HL-60/S4 (cell line): ENCODE measurements around the gene RUNX2.
"Not testable (repeated sequence)": the region's sequence is repeated elsewhere in the genome, so short reads cannot be mapped to it uniquely, and the experiment has no call there.

Experiments
- in situ Hi-C: fragments of 300-500 bp; cut with MboI; formaldehyde crosslinking; loops from 2 replicates; pipeline ENCODE4 v1.14.3; 2022; ENCODE audit warnings: low sequenced_read_pairs

Gene RUNX2

DNA sequence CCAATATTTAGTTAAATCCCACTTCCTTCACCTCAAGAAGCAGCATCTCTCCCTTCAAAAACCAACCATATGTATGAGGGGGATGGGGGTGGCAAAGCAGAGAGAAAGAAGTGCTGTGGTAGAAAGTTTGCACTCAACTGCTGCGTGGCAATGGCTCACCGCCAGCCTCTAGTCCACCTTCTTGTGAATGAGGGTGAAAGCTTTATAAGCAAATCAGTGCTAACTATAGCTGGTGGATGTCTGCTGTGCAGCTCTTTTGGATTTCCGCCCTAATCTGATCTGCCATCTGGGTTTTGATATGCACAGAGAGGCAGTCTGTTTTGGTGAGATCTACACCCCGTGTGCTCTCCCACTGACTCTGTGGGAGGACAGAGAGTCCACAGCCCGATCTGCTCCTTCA lies 330.8 kb downstream of the RUNX2 start:
- in situ Hi-C loops: no loop called here

DNA sequence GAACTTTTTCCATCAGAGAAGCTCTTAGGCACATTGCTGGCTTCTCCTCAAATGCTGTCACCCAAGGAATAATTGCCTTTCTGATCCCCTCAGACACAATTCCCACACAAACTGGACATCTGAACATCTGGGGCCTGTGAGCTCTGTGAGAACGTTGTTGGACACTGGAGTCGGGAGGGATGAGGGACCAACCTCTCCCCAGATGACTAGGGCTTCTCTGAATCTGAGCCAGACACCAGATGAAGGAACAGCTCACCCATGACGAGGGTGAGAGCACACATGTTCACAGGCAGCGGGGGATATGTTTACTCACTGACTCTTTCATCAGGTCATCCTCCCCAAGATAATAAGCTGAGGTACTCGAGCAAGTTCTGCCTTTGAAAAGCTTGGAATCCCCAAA lies 333.5 kb downstream of the RUNX2 start:
- in situ Hi-C loops: no loop called here

DNA sequence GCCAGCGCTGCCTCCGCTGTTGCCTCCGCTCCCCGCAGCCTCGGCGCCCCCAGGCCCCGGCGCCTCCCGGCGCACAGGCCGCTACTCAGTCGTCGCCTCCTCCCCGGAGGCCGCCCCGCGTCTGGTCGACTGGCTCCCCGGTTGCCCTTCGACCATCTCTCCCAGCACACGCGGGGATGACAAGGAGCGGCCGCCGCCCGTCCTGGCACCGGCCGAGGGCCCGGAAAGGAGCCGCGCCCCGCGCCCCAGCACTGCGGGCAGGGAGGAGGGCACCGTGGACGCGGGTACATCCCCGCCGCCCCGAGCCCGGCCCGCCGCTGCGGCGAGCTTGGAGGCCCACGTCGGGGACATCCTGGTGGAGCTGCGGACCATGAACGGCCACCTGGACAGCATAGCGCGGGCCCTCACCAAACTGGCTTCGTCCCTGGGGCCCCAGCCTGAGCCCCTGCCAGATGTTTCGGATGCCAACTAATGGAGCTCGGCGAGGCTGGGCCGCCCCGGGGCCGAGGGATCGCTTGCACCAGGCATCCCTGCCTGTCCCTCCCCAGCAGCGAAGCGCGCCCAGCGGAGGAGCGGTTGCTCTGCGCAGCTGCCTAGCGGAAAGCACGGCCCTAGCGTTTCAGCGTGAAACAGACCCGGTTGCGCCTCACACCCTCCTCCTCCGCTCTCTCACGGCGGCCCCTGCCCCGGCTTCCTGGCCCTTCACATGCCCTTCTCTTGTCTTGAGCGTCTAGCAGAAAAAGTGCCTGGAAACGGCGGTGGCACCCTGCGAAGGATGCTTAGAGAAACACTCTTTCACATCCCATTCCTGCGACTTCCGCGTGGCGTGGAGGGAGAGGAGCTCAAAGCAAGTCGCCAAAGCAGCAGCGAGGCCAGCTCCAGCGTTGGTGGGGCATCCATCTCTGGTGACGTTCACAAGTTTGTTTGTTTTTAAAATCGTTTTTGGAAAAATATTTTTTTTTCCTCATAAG lies 335.4 kb downstream of the RUNX2 start:
- in situ Hi-C loops: no loop called here

DNA sequence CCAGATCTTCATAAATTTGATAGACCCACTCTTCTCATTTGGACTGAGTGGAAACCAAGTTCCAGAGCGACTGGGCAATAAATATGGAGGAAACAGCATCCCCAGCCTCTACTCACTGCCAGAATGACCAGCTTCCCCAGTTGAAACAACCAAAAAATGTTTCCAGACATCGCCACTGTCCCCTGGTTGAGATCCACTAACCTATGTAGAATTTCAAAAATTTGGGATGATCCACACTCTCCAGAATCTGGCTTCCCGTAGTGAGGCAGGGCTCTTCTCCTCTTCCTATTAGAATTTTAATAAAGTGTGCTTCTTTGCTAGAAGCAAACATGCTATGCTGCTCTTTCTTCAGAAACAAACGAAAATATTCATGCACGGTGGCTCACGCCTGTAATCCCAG lies 336.6 kb downstream of the RUNX2 start:
- in situ Hi-C loops: no loop called here

DNA sequence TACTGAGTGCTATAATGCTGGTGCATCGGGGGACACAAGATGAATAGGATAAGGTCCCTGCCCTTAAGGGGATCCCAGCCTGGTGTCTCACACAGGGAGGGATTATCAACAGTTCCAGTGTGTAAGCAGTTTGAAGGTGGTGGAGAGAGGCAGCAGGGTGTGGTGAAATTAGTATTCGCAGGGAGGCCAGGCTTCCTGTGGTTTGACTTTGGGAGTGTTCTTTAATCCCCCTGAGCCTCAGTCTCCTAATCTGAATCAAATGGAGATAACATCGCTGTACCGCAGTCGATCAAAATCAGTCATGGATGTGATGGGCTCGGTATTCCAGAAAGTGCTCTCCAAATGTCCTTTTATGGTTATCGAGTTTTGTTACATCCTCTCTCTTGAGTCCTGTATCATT lies 337.7 kb downstream of the RUNX2 start:
- in situ Hi-C loops: no loop called here

DNA sequence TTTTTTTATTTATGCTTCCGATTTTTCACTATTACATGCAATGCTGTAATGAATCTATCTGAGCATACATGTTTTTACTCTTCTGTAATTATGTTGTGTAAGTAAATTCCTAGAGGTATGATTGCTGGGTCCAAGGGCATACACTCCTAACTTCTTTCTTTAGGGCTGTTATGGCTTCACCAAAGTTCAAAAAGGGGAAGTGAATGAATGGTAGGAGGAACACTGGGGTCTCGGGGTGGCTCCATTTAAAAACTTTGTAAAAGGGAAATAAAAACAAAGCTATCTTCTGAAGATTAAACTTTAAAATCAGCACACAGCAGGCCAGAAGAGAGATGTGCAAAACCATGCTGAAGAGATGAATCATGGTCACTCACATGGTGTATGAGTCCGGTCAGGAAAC lies 338.7 kb downstream of the RUNX2 start:
- in situ Hi-C loops: no loop called here

DNA sequence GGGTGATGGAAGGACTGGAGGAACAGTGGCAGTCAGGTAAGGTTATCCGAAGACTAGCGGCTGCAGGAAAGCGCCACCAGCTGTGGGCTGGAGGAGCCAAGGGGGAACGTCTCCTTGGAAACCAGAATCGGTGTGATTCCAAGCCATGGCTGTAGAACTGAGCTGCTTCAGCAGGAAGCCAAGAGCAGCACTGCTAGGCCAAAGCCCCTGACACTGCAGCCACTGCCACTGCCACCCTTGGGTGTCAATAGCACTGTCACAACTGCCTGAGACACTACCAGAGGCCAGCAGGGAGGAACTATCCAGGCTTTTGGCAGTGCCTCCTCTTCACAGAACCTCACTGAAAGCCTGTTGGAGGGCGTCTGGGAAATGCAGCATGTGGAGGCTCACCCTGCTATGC lies 339.2 kb downstream of the RUNX2 start:
- in situ Hi-C loops: no loop called here

DNA sequence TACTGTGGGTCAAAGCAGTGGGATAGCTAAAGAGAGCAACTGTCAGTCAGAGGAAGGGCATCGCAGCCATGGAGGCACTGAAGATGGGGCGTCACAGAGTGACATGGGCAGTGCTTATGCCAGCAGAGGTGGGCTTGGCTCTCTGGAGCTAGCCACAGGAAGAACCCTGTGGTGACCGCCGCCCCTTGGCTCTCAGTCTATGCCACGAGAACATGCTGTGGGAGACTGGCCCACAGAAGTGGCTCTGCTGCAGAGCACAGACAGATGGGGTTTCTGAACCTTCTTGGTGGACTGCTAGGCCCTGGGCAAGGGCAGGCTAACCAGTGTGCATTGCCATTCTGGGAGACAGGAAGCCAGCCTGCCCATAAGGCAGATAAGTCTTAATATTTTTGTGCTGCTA lies 339.6 kb downstream of the RUNX2 start:
- in situ Hi-C loops: no loop called here

DNA sequence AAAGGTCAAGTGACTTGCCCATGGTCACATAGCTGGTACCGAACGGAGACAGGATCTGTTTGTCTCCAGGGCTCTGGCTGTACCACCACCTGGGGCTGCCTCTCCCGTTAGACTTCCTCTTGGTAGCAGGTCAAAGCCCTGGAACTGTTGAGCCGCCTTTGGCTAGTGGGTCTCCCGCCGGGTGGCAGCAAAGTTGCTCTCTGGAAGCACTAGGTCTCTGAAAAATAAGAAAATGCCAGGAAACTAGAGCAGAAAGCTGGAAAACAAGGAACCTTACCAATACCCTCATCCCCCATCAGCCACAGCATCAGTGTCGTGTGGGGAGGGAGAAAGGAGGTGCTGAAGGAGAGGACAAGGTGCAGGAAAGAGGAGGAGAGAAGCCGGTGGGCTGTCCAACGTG lies 340.6 kb downstream of the RUNX2 start:
- in situ Hi-C loops: no loop called here

DNA sequence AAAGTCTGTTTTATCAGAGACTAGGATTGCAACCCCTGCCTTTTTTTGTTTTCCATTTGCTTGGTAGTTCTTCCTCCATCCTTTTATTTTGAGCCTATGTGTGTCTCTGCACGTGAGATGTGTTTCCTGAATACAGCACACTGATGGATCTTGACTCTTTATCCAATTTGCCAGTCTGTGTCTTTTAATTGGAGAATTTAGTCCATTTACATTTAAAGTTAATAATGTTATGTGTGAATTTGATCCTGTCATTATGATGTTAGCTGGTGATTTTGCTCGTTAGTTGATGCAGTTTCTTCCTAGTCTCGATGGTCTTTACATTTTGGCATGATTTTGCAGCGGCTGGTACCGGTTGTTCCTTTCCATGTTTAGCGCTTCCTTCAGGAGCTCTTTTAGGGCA lies 345.0 kb downstream of the RUNX2 start:
- in situ Hi-C loops: not testable (repeated sequence)

DNA sequence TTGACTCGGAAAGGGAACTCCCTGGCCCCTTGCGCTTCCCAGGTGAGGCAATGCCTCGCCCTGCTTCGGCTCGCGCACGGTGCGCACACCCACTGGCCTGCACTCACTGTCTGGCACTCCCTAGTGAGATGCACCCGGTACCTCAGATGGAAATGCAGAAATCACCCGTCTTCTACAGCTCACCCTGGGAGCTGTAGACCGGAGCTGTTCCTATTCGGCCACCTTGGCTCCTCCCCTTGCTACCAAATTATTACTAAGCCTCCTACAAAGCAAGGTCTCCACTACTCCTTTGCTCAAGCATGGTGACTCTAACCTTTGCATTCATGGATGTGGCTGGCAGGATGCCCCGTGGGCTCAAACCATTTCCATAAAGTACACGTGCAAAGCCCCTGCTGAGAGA lies 347.0 kb downstream of the RUNX2 start:
- in situ Hi-C loops: not testable (repeated sequence)

DNA sequence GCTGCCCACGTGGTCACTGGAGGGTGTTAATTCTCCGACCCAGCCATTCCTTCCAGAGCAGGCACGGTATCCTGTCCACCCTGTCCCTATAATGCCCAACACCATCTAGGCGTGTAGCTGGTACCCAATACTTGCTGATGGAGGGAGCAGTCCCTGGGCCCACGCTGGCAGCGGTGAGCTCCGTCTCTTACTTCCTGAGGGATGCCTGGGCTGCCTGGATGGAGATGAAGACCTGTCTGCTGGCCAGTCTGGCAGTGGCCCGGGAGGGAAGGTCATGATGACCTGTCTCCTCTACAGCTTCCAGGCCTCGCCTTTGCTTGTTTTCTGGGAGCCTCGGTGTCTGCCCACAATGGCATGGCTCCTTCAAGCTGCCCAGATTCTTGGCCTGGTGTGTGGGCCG lies 347.5 kb downstream of the RUNX2 start:
- in situ Hi-C loops: no loop called here

DNA sequence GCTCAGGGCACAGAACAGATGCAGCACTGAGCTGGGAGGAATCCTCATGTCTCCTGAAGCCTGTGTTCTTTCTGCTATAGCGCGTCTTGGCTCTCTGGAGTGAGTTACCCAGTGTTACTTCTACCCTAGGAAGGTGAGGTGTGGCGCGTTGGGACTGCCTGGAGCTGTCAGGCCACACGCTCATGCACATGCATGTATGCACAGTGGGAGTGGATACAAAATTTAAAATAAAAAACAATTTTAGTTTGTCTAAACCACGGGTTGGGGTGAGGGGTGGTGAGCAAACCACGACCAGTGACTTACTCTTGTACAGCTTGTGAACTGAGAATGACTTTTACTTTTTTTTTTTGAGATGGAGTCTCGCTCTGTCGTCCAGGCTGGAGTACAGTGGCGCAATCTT lies 348.2 kb downstream of the RUNX2 start:
- in situ Hi-C loops: no loop called here

DNA sequence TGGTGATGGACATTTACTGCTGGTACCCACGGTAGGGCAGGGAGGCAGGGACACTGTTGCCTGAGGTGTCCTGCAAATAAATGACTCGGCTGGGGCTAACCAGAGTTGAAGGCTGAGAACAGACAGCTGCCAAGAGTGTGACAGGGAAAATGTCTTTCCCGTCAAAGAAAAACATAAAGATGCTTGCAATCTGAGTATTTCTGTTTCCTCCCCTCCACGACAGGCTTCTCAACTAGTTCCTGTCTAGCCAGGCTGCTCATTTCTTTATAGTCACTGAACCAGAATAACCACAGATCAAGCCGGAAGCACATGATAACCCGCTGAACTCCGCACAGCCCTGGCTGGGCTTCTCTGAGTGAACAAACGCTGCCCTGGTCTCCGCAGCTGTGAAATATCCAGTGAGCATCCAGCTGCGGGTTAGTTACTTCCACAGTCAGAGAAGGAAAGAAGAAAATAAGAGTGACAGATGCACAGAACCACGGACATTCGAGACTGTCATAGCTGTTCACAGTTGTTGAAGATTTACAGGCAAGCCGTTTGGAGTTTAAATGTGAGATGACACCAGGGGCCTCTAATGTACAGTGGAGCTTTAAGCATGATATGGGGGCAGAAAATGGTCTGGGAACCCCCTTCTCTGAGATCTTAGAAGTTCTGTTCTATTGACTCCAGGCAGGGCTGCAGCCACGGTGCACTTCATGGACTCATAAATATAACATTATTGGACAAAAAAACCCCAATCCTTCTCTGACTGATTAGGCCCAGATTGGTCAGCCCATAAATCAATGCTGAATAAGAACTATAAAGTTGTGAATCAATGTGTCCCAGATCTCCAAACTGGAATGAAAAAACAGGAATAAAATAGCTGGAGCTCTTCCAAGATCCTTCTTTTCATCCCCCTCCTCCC lies 349.5 kb downstream of the RUNX2 start:
- in situ Hi-C loops: no loop called here

DNA sequence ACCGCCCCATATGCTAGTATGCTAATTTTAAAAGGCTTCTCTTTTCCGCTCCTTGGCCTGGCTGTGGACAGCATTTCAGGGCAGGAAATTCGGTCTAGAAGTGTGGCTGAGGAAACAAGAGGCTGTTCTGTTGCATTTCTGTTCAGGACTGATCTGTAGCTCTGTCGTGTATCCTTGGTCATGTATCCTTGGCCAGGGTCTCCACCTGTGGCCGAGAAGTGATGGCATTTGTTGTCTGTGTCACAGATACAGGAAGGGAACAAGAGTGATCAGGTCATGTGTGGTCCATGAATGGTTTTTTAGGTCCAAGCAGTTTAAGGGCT lies 350.1 kb downstream of the RUNX2 start:
- in situ Hi-C loops: no loop called here

DNA sequence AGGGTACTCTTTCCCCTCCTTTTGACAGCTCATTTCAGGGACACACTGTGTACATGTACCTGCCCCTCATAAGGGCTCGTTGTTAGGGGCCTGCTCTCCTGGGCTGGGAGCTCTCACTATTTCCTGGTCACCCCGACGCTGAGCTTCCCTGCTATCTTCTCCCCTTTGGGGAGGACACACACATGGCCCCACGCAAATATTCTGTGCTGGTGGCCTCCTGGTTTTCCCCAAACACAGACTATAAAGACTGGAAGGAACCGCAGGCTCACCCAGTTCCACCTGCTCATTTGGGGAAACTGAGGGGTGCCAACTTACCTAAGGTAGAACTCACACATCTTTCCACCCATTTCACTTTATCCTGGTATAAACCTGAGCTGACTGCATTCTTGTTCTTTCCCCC lies 351.0 kb downstream of the RUNX2 start:
- in situ Hi-C loops: no loop called here

DNA sequence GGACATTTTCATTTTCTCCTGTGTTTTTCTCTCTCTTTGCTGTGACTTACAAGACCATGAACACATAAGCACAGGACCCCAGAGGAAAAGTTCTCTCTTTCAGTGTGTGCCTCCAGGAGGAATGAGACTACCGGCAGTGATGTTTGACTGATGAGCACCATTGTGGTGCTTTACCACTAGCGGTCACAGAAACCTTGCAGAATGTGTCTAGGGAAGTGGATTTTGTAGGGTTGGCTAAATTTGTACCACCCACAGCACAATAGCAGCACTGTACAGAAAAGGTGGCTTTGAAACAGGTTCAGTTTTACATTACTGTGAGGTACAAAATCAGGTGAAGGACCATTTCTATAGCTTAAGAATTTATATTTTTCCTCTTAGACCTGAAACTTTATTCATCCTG lies 351.5 kb downstream of the RUNX2 start:
- in situ Hi-C loops: no loop called here

DNA sequence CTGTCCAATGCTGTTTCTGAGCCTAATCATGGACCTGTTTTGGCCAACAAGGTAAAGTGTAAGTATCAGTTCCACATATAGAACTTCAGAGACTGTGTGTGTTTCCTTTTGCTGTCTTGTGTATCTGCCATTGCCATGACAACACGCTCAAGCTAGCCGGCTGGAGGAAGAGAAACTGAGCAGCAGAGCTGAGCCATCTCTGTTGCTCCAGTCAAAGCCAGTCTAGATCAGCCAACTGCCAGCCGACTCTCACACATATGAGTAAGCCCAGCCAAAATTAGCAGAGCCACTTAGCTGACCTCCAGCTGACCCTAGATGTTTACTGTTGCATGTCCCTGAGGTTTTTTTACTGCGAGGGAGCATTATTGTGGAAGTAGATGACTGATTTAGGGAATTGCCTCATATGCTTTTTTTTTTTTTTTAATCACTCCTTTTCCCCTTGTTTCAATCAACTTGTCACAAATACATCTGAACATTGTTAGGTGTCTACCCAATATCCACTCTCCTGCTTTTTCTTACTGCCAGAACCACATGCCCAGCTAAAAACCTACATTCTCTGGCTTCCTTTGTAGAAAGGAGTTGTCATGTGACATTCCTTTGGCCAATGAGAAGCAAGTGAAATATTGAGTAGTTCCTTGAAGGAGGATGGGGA lies 353.9 kb downstream of the RUNX2 start:
- in situ Hi-C loops: no loop called here

DNA sequence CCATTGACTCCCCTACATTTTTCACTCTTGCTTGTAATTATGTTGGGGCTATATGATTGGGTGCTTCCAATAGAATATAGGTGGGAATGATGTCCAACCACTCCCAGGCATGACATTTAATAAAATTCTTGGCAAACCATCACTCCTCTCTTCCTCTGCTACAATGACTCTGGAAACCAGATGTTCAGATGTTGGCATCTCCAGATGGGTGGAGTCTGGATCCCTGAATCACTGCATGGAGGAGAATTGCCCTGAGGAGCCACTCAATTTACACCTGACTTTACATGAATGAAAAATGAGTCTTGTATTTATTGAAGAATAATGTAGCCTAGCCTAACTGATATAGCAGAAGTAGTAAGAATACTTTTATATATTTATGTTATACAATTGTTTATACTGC lies 356.3 kb downstream of the RUNX2 start:
- in situ Hi-C loops: no loop called here

DNA sequence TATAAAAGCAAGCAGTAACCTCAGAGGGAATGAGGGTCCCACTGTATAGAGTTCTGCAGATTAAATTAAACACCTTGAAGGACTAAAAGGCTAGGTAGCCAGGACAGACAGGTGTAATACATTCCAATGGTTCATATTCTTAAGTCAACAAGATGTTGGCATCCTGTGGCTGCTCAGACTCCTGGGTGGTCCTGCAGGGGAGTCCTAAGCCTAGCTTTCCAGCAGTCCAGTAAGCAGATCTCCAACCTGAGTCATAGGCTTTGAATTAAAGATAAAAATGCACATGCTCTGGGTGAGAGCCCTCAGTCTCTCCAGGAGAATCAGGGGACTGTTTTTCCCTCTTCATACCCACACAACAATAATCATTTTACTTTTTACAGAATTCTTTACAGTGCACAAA lies 356.9 kb downstream of the RUNX2 start:
- in situ Hi-C loops: no loop called here

DNA sequence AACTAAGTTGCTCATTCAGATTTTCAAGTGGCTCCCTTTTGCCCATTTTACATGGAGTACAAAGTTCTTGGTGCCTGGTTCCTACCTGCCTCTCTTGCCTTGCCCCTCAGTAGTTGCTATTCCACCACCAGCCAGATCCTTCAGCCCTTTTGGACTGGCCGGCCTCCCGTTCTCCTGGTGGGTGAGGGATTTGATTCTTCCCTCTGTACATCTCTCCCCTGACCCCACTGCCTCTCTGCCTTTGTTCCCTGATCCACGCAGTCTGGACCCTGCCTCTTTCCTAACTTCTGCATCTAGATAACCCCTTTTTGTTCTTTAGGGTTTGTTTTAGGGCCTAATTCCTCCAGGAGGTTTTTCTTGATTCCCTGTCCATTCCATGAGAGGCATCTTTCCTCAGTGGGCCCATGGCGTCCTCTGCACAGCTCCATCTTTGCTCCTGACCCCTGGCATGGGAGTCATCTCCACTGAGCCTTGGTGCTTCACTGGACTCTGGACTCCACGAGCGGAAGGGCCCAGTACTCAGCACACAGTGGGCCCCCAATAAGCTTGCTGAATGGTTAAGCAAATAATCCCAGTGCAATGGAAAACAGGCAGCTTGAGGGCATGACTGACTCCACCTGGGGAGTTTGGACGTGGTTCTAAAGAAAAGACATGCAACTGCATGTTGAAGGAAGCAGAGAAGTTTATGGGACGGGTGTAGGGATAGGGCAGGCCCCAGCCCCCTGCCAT lies 358.9 kb downstream of the RUNX2 start:
- in situ Hi-C loops: no loop called here
